Esophagus squamous epithelium (tissue), 4 donors: ENCODE measurements around the gene PARM1.

ENCODE experiments used
- POLR2A ChIP-seq, 4 donors: fragments of 450-650 bp; IDR thresholded peaks; one replicate each; pipeline ENCODE4 v1.6.1; 2017; ENCODE audit warnings: antibody characterized with exemption in 4 of 4, mild to moderate bottlenecking in 4 of 4, moderate library complexity in 3 of 4
- TF ChIP-seq, protein P1 (sequence below), 6 experiments: fragments of 450-650 bp in 4 of 6; fragments of 200-600 bp in 2 of 6; sonication (generic) in 2 of 6; IDR thresholded peaks; one replicate each; pipeline ENCODE4 v1.5.1; 2016 to 2019; ENCODE audit warnings: antibody characterized with exemption in 6 of 6, mild to moderate bottlenecking in 4 of 6, moderate library complexity in 4 of 6

- TF ChIP-seq, protein P1, sequence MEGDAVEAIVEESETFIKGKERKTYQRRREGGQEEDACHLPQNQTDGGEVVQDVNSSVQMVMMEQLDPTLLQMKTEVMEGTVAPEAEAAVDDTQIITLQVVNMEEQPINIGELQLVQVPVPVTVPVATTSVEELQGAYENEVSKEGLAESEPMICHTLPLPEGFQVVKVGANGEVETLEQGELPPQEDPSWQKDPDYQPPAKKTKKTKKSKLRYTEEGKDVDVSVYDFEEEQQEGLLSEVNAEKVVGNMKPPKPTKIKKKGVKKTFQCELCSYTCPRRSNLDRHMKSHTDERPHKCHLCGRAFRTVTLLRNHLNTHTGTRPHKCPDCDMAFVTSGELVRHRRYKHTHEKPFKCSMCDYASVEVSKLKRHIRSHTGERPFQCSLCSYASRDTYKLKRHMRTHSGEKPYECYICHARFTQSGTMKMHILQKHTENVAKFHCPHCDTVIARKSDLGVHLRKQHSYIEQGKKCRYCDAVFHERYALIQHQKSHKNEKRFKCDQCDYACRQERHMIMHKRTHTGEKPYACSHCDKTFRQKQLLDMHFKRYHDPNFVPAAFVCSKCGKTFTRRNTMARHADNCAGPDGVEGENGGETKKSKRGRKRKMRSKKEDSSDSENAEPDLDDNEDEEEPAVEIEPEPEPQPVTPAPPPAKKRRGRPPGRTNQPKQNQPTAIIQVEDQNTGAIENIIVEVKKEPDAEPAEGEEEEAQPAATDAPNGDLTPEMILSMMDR (IDR thresholded peaks at IDR 0.05): no peak
- no peak for TF ChIP-seq POLR2A (IDR thresholded peaks at IDR 0.05)
Measured at GRCh38 chr4:75051431-75051830, 118.5 kb downstream of the PARM1 start.
